Stomach (tissue), 9 donors: ENCODE data around the gene MYO1B. TPM values are rescaled to one million over a fixed set of nuclear protein-coding genes. Genes with fewer than 3 reads are reported as not detected.

ENCODE experiments used
- DNase-seq, 2 donors: peaks; one replicate each; pipeline versions ENCODE4 v3.0.0 to v3.0.0-alpha.2; 2013 to 2019
- H3K27ac ChIP-seq, 5 donors: fragments of 200-600 bp in 4 of 5; sonication (generic) in 4 of 5; one replicate each; pipeline ENCODE4 v1.5.1; 2013 to 2019; ENCODE audit warnings: mild to moderate bottlenecking in 1 of 5, moderate library complexity in 1 of 5
- H3K27me3 ChIP-seq, 3 donors: fragments of 200-600 bp; sonication (generic); one replicate each; pipeline ENCODE4 v1.5.1; 2017 to 2019; ENCODE audit warnings: mixed run types in 1 of 3
- H3K36me3 ChIP-seq, 4 donors: fragments of 200-600 bp; sonication (generic); 1 replicate in 3 of 4; 2 replicates in 1 of 4; pipeline ENCODE4 v1.5.1; 2016 to 2019
- H3K4me1 ChIP-seq, 4 donors: fragments of 200-600 bp; sonication (generic); one replicate each; pipeline ENCODE4 v1.5.1; 2016 to 2019
- H3K4me3 ChIP-seq, 4 donors: fragments of 200-600 bp; sonication (generic) in 3 of 4; one replicate each; pipeline ENCODE4 v1.5.1; 2016 to 2019; ENCODE audit warnings: mild to moderate bottlenecking in 1 of 4
- H3K9me3 ChIP-seq, 4 donors: fragments of 200-600 bp; sonication (generic); one replicate each; pipeline ENCODE4 v1.5.1; 2016 to 2019
- CTCF ChIP-seq, 7 experiments: fragments of 450-650 bp in 4 of 7; fragments of 200-600 bp in 3 of 7; sonication (generic) in 3 of 7; IDR thresholded peaks; one replicate each; pipeline ENCODE4 v1.5.1; 2016 to 2019; ENCODE audit warnings: antibody characterized with exemption in 7 of 7, control low read depth in 2 of 7, mild to moderate bottlenecking in 1 of 7
- EP300 ChIP-seq: sonication (generic); formaldehyde crosslinking; IDR thresholded peaks from one replicate; pipeline ENCODE4 v1.6.1; 2017; ENCODE audit warnings: antibody characterized with exemption
- POLR2A ChIP-seq, 4 donors: fragments of 450-650 bp; IDR thresholded peaks; one replicate each; pipeline ENCODE4 v1.6.1; 2016; ENCODE audit warnings: antibody characterized with exemption in 4 of 4, control low read depth in 2 of 4, mild to moderate bottlenecking in 1 of 4, moderate library complexity in 1 of 4
- POLR2AphosphoS5 ChIP-seq, 3 donors: sonication (generic); formaldehyde crosslinking; IDR thresholded peaks; one replicate each; pipeline ENCODE4 v1.6.1; 2016; ENCODE audit warnings: antibody characterized with exemption in 3 of 3
- WGBS, 5 donors: extraction: QIAGEN DNeasy Blood & Tissue Kit in 3 of 5; methylation state at CpG; one replicate each; pipeline versions ENCODE4 v1.1.5 to v1.1.7; 2013 to 2018; 5-methylcytosine and 5-hydroxymethylcytosine counted together
- intact Hi-C: fragments of 100-400 bp; cut with DNase I; formaldehyde crosslinking; loops from one replicate; pipeline ENCODE4 v1.15.1; 2023; ENCODE audit warnings: low total_unique reads
- polyA plus RNA-seq, 3 donors: library from polyadenylated mRNA; stranded (reverse); fragments of 200-250 nt; gene quantifications; one replicate each; pipeline ENCODE4 v1.2.3, GENCODE V29; 2013
- total RNA-seq, 5 donors: library from RNA; depleted of rRNA; stranded (reverse); fragments of >200 nt; gene quantifications; one replicate each; pipeline versions ENCODE4 v1.1.0 to v1.2.3, GENCODE V29; 2014 to 2016
- donor health status: healthy with polysubstance abuse.
- donor health status: Bipolar disorder and iron deficiency.
- donor health status: healthy.

Gene MYO1B
- total and polyA plus RNA-seq, 8 donors, result 6.1 to 123 (median 16.4) TPM

GRCh38 chr2:191463790-191464189, 218.6 kb downstream of the MYO1B start:
- Histone ChIP-seq H3K27ac (peak overlapping the region; percentile 5 to 82 (median 63)), H3K4me3 (no peak overlapping the region), H3K27me3 (no peaks in the 10 kb centered on the region), H3K9me3 (no peaks in the 10 kb centered on the region), H3K36me3 (no peaks in the 10 kb centered on the region), H3K4me1 (peaks cover 4 to 30% (median 24%) of the 10 kb centered on the region in 4 donors)
- intact Hi-C loops, result no loop called here
- DNase-seq, result peak in 1 of 2 donors; percentile 69
- WGBS, 5 donors, result 20 to 54% (median 46%) methylated on average over 2 of the region's 2 CpGs
- no peak for TF ChIP-seq CTCF (IDR thresholded peaks at IDR 0.05)
- TF ChIP-seq POLR2AphosphoS5 (IDR thresholded peaks at IDR 0.05), result peak in 2 of 3 donors; percentile 27 to 44

- Histone ChIP-seq H3K4me1 (peaks cover 4 to 34% (median 25%) of the 10 kb centered on the region in 4 donors), H3K27me3 (no peaks in the 10 kb centered on the region), H3K4me3 (no peak overlapping the region), H3K36me3 (no peaks in the 10 kb centered on the region), H3K9me3 (no peaks in the 10 kb centered on the region), H3K27ac (no peak overlapping the region)
- no peak for DNase-seq
- intact Hi-C loops, result no loop called here
- 70 to 87% (median 87%) methylated on average over 3 of the region's 3 CpGs for WGBS, 5 donors
- no peak for TF ChIP-seq EP300
- no peak for TF ChIP-seq CTCF (IDR thresholded peaks at IDR 0.05)
- no peak for TF ChIP-seq POLR2AphosphoS5 (IDR thresholded peaks at IDR 0.05)
- no peak for TF ChIP-seq POLR2A (IDR thresholded peaks at IDR 0.05)
These were observed 220.7 kb downstream of the MYO1B start for GRCh38 chr2:191465766-191466420.

DNA sequence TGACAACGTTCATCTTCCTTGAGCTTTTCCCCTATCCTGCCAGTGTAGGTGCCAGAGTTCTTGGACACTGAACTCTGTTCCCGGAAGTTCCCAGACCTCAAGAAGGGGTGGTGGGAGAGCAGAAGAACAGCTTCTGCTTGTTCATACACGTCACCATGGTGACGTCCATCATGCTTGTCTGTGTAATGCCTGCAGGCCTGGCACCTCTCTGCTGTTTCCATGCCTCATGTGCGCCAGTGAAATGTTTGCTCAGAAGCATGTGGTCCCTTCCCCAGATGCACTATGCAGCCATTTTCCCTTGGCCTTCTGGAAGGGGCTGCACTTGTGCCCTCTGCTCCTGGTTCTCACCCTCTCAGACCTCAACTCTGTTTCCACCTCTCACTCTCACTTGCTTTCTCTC, 221.9 kb downstream of the MYO1B start:
- no peaks in the 10 kb centered on the region for H3K27me3 ChIP-seq
- no peak overlapping the region for H3K27ac ChIP-seq
- intact Hi-C loops, result no loop called here
- TF ChIP-seq POLR2AphosphoS5 (IDR thresholded peaks at IDR 0.05) (no peak), POLR2A (IDR thresholded peaks at IDR 0.05) (no peak), CTCF (IDR thresholded peaks at IDR 0.05) (no peak), EP300 (no peak)
- peak in 1 of 2 donors; percentile 38 for DNase-seq
- peaks cover 4 to 33% (median 22%) of the 10 kb centered on the region in 4 donors for H3K4me1 ChIP-seq
- H3K9me3 ChIP-seq, result no peaks in the 10 kb centered on the region
- WGBS, 5 donors, result 86 to 95% (median 91%) methylated on average over 5 of the region's 5 CpGs
- H3K36me3 ChIP-seq, result no peaks in the 10 kb centered on the region
- H3K4me3 ChIP-seq, result no peak overlapping the region

DNA sequence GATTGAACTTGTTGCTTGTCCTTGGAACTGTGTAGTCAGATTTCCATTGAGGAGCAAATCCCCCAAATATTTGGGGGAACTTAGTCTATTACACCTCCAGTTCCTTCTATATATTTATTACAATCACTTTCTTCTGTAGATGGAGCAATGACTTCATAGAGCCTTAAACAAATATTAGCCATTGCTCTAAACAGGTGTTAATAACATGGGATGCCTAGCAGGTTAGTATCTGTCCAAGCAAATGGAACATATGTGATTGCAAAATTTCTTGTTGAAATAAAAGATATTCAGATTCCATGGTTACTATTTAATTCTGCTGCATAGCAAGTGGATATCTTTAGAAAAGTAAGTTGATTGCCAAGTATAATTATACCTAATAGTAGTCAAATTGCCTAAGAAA, 225.1 kb downstream of the MYO1B start:
- peaks cover 0 to 13% (median 3%) of the 10 kb centered on the region in 4 donors for H3K4me1 ChIP-seq
- TF ChIP-seq POLR2AphosphoS5 (IDR thresholded peaks at IDR 0.05) (no peak), CTCF (IDR thresholded peaks at IDR 0.05) (no peak), POLR2A (IDR thresholded peaks at IDR 0.05) (no peak), EP300 (no peak)
- no peaks in the 10 kb centered on the region for H3K36me3 ChIP-seq
- DNase-seq, result no peak
- H3K4me3 ChIP-seq, result no peak overlapping the region
- no peaks in the 10 kb centered on the region for H3K27me3 ChIP-seq
- intact Hi-C loops, result no loop called here
- peak overlapping the region in 1 of 5 donors; percentile 20 for H3K27ac ChIP-seq
- no peaks in the 10 kb centered on the region for H3K9me3 ChIP-seq
